Right forelimb (tissue), 1 donor: ENCODE measurements around the gene MSI2.

Experiments used
- DNase-seq: peaks from one replicate; pipeline ENCODE4 v3.0.0-alpha.2; 2018

MSI2 gene

GRCh38 chr17:57631871-57632270, 375.5 kb downstream of the MSI2 start:
- DNase-seq = no peak

GRCh38 chr17:57632294-57632693, 376.0 kb downstream of the MSI2 start:
- DNase-seq = no peak

GRCh38 chr17:57633236-57633635, 376.9 kb downstream of the MSI2 start:
- DNase-seq = no peak

GRCh38 chr17:57634713-57635465, 378.6 kb downstream of the MSI2 start:
- DNase-seq = no peak

- no peak for DNase-seq
Observed at GRCh38 chr17:57636274-57636673, 380.0 kb downstream of the MSI2 start.

GRCh38 chr17:57636985-57637665, 380.8 kb downstream of the MSI2 start:
- DNase-seq = no peak

GRCh38 chr17:57637666-57638010, 381.3 kb downstream of the MSI2 start:
- DNase-seq = no peak

GRCh38 chr17:57638284-57638683, 382.0 kb downstream of the MSI2 start:
- DNase-seq = no peak

GRCh38 chr17:57639381-57639780, 383.1 kb downstream of the MSI2 start:
- DNase-seq = no peak

GRCh38 chr17:57640079-57640478, 383.8 kb downstream of the MSI2 start:
- DNase-seq = no peak

- DNase-seq = no peak
Observed at GRCh38 chr17:57641761-57642160, 385.4 kb downstream of the MSI2 start.

GRCh38 chr17:57643062-57643461, 386.7 kb downstream of the MSI2 start:
- DNase-seq = no peak

- no peak for DNase-seq
Observed at GRCh38 chr17:57644326-57644725, 388.0 kb downstream of the MSI2 start.

- DNase-seq = no peak
Observed at GRCh38 chr17:57645950-57646665, 389.8 kb downstream of the MSI2 start.

GRCh38 chr17:57648720-57649119, 392.4 kb downstream of the MSI2 start:
- DNase-seq = no peak

GRCh38 chr17:57649191-57649590, 392.9 kb downstream of the MSI2 start:
- no peak for DNase-seq

- no peak for DNase-seq
Observed at GRCh38 chr17:57649731-57650484, 393.6 kb downstream of the MSI2 start.

GRCh38 chr17:57650548-57650947, 394.2 kb downstream of the MSI2 start:
- DNase-seq = no peak

GRCh38 chr17:57651451-57651850, 395.1 kb downstream of the MSI2 start:
- no peak for DNase-seq

GRCh38 chr17:57651996-57652395, 395.7 kb downstream of the MSI2 start:
- no peak for DNase-seq

GRCh38 chr17:57652811-57653210, 396.5 kb downstream of the MSI2 start:
- no peak for DNase-seq

- no peak for DNase-seq
Observed at GRCh38 chr17:57653279-57653678, 397.0 kb downstream of the MSI2 start.
